Neural progenitor cell (in vitro differentiated cells): ENCODE results near the gene MOB2. TPM values are rescaled to one million over a fixed set of nuclear protein-coding genes. Genes with fewer than 3 reads are reported as not detected.
A peak's percentile ranks its signal among the peaks of the same experiment; 100 is the strongest.

ENCODE experiments used
- DNase-seq: peaks from one replicate; pipeline ENCODE4 v3.0.0-alpha.2; 2016; ENCODE audit warnings: low spot score
- H2AFZ ChIP-seq: fragments of 200-600 bp; sonication (generic); replicated peaks from 2 replicates; pipeline ENCODE4 v1.6.1; 2016; ENCODE audit warnings: antibody characterized with exemption
- H3F3A ChIP-seq: fragments of 200-600 bp; sonication (generic); 2 replicates; pipeline ENCODE4 v1.6.1; 2016; ENCODE audit warnings: antibody characterized with exemption, low read depth
- H3K27ac ChIP-seq: fragments of 200-600 bp; sonication (generic); 2 replicates; pipeline ENCODE4 v1.5.1; 2016; ENCODE audit warnings: mild to moderate bottlenecking
- H3K27me3 ChIP-seq: fragments of 200-600 bp; sonication (generic); 2 replicates; pipeline ENCODE4 v1.6.1; 2016; ENCODE audit warnings: mild to moderate bottlenecking, moderate library complexity
- H3K36me3 ChIP-seq: fragments of 200-600 bp; sonication (generic); 2 replicates; pipeline ENCODE4 v1.5.1; 2016
- H3K4me1 ChIP-seq: fragments of 200-600 bp; sonication (generic); 2 replicates; pipeline ENCODE4 v1.6.1; 2016; ENCODE audit warnings: mixed run types
- H3K4me2 ChIP-seq: fragments of 200-600 bp; sonication (generic); 2 replicates; pipeline ENCODE4 v1.6.1; 2016
- H3K4me3 ChIP-seq: fragments of 200-600 bp; sonication (generic); 2 replicates; pipeline ENCODE4 v1.5.1; 2016
- H3K79me2 ChIP-seq: fragments of 200-600 bp; sonication (generic); 2 replicates; pipeline ENCODE4 v1.6.1; 2016; ENCODE audit warnings: low read depth
- H3K9ac ChIP-seq: fragments of 200-600 bp; sonication (generic); 2 replicates; pipeline ENCODE4 v1.6.1; 2016
- H3K9me3 ChIP-seq: fragments of 200-600 bp; sonication (generic); 2 replicates; pipeline ENCODE4 v1.5.1; 2016; ENCODE audit warnings: low read depth
- H4K20me1 ChIP-seq: fragments of 200-600 bp; sonication (generic); 2 replicates; pipeline ENCODE4 v1.6.1; 2016; ENCODE audit warnings: low read depth
- H3K27ac Mint-ChIP-seq: 3 replicates; pipeline ENCODE4 v1.8.0; 2021; ENCODE audit warnings: mixed read lengths
- H3K27me3 Mint-ChIP-seq: 2 replicates; pipeline ENCODE4 v1.8.0; 2022; ENCODE audit warnings: low read depth, mild to moderate bottlenecking, inconsistent platforms, moderate library complexity, mixed read lengths; ENCODE audit not compliant: insufficient read depth
- H3K36me3 Mint-ChIP-seq: 3 replicates; pipeline ENCODE4 v1.8.0; 2021; ENCODE audit warnings: mixed read lengths
- H3K4me1 Mint-ChIP-seq: 3 replicates; pipeline ENCODE4 v1.8.0; 2021; ENCODE audit warnings: mixed read lengths
- H3K4me3 Mint-ChIP-seq: 3 replicates; pipeline ENCODE4 v1.8.0; 2021; ENCODE audit warnings: mild to moderate bottlenecking, moderate library complexity, mixed read lengths
- H3K9me3 Mint-ChIP-seq: 3 replicates; pipeline ENCODE4 v1.8.0; 2020; ENCODE audit warnings: mixed read lengths
- EZH2 ChIP-seq: fragments of 200-600 bp; sonication (generic); IDR thresholded peaks from 2 replicates; pipeline ENCODE4 v1.6.1; 2017; ENCODE audit warnings: antibody characterized with exemption, mild to moderate bottlenecking, moderate library complexity
- EZH2phosphoT487 ChIP-seq: fragments of 200-600 bp; sonication (generic); IDR thresholded peaks from 2 replicates; pipeline ENCODE4 v1.6.1; 2017; ENCODE audit warnings: antibody characterized with exemption
- total RNA-seq: library from RNA; depleted of rRNA; stranded (reverse); fragments of >200 nt; gene quantifications from 2 replicates; pipeline ENCODE4 v1.2.3, GENCODE V29; 2015; ENCODE audit warnings: low replicate concordance
- TF ChIP-seq, protein P1 (sequence below): fragments of 200-600 bp; sonication (generic); IDR thresholded peaks from 2 replicates; pipeline ENCODE4 v1.5.1; 2017; ENCODE audit warnings: antibody characterized with exemption, mild to moderate bottlenecking

The MOB2 gene
- total RNA-seq, 1 donor from 2014 or later, result 8.0 TPM

GRCh38 chr11:1509626-1510255 is 23.2 kb upstream of the MOB2 start:
- Histone ChIP-seq H3K36me3 (no peaks in the 10 kb centered on the region), H4K20me1 (peaks cover 53% of the 10 kb centered on the region), H3K4me2 (no peak overlapping the region), H3K27ac (no peak overlapping the region), H3K9me3 (no peaks in the 10 kb centered on the region), H3K79me2 (peaks cover 29% of the 10 kb centered on the region), H3K4me3 (no peak overlapping the region), H3K9ac (no peak overlapping the region), H3K27me3 (no peaks in the 10 kb centered on the region), H2AFZ (no peak overlapping the region), H3F3A (peaks cover 9% of the 10 kb centered on the region), H3K4me1 (peaks cover 24% of the 10 kb centered on the region)
- TF ChIP-seq, protein P1, sequence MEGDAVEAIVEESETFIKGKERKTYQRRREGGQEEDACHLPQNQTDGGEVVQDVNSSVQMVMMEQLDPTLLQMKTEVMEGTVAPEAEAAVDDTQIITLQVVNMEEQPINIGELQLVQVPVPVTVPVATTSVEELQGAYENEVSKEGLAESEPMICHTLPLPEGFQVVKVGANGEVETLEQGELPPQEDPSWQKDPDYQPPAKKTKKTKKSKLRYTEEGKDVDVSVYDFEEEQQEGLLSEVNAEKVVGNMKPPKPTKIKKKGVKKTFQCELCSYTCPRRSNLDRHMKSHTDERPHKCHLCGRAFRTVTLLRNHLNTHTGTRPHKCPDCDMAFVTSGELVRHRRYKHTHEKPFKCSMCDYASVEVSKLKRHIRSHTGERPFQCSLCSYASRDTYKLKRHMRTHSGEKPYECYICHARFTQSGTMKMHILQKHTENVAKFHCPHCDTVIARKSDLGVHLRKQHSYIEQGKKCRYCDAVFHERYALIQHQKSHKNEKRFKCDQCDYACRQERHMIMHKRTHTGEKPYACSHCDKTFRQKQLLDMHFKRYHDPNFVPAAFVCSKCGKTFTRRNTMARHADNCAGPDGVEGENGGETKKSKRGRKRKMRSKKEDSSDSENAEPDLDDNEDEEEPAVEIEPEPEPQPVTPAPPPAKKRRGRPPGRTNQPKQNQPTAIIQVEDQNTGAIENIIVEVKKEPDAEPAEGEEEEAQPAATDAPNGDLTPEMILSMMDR, result no peak
- TF ChIP-seq EZH2phosphoT487 (no peak), EZH2 (no peak)
- Mint-ChIP-seq H3K27me3 (peaks cover 2% of the 10 kb centered on the region), H3K4me1 (peaks cover 33% of the 10 kb centered on the region), H3K4me3 (no peak overlapping the region), H3K36me3 (no peaks in the 10 kb centered on the region), H3K9me3 (no peaks in the 10 kb centered on the region), H3K27ac (peak overlapping the region; percentile 0)
- no peak for DNase-seq

DNA sequence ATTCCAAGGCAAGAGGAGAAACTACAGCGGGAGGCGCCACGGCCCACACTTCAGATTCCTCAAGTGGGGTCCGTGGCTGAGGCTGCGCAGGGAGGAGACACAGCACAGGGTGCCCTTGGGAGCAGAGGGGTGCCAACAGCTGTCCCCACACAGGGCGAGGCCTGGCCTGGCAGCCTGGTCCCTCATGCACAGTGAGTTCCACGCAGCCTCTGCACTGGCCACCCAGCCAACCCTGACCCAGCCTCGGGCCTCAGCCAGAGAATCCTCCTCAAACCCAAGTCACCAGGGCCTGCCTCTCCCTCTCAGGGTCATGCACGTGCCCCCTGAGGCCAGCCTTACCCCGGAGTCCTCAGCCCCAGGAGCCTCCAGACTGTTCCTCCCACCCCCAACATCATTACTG is 22.4 kb upstream of the MOB2 start:
- Histone ChIP-seq H3K9me3 (no peaks in the 10 kb centered on the region), H3K9ac (no peak overlapping the region), H3K79me2 (peaks cover 26% of the 10 kb centered on the region), H3K4me2 (no peak overlapping the region), H3K4me1 (peaks cover 18% of the 10 kb centered on the region), H3K27me3 (no peaks in the 10 kb centered on the region), H4K20me1 (peaks cover 56% of the 10 kb centered on the region), H2AFZ (no peak overlapping the region), H3K27ac (no peak overlapping the region), H3K4me3 (no peak overlapping the region), H3K36me3 (no peaks in the 10 kb centered on the region), H3F3A (peaks cover 9% of the 10 kb centered on the region)
- Mint-ChIP-seq H3K27me3 (peaks cover 2% of the 10 kb centered on the region), H3K4me3 (no peak overlapping the region), H3K9me3 (no peaks in the 10 kb centered on the region), H3K36me3 (no peaks in the 10 kb centered on the region), H3K27ac (no peak overlapping the region), H3K4me1 (peaks cover 26% of the 10 kb centered on the region)
- no peak for TF ChIP-seq EZH2
- no peak for TF ChIP-seq EZH2phosphoT487
- TF ChIP-seq, protein P1, result no peak
- DNase-seq, result no peak

- Histone ChIP-seq H3K27ac (no peak overlapping the region), H3K9ac (no peak overlapping the region), H3K4me1 (peaks cover 13% of the 10 kb centered on the region), H3K4me2 (no peak overlapping the region), H3K27me3 (no peaks in the 10 kb centered on the region), H2AFZ (no peak overlapping the region), H3K4me3 (no peak overlapping the region), H3K79me2 (peaks cover 26% of the 10 kb centered on the region), H3K36me3 (no peaks in the 10 kb centered on the region), H3F3A (peaks cover 9% of the 10 kb centered on the region), H4K20me1 (peaks cover 61% of the 10 kb centered on the region), H3K9me3 (no peaks in the 10 kb centered on the region)
- Mint-ChIP-seq H3K9me3 (no peaks in the 10 kb centered on the region), H3K4me1 (peaks cover 22% of the 10 kb centered on the region), H3K27me3 (peaks cover 2% of the 10 kb centered on the region), H3K4me3 (no peak overlapping the region), H3K36me3 (no peaks in the 10 kb centered on the region), H3K27ac (no peak overlapping the region)
- no peak for DNase-seq
- TF ChIP-seq EZH2 (no peak), EZH2phosphoT487 (no peak)
- TF ChIP-seq, protein P1, result no peak
Measured at GRCh38 chr11:1508491-1508891, 21.9 kb upstream of the MOB2 start.
